Trophoblast cell (in vitro differentiated cells and primary cell): ENCODE data around the gene PGAM2.

Experiments
- DNase-seq, 2 donors: peaks; one replicate each; pipeline ENCODE4 v3.0.0-alpha.2; 2016
- H2AFZ ChIP-seq: 2 replicates; pipeline ENCODE4 v1.6.1; 2013; ENCODE audit warnings: low read length, moderate library complexity, mild to moderate bottlenecking; ENCODE audit not compliant: insufficient read depth, poor library complexity
- H2AK5ac ChIP-seq: 2 replicates; pipeline ENCODE4 v1.6.1; 2013; ENCODE audit warnings: mild to moderate bottlenecking, low read length
- H2BK120ac ChIP-seq: 2 replicates; pipeline ENCODE4 v1.6.1; 2013; ENCODE audit warnings: low read length, mild to moderate bottlenecking, moderate library complexity; ENCODE audit not compliant: insufficient read depth, poor library complexity
- H2BK12ac ChIP-seq: 2 replicates; pipeline ENCODE4 v1.6.1; 2013; ENCODE audit warnings: mild to moderate bottlenecking, low read length, moderate library complexity
- H2BK5ac ChIP-seq: 2 replicates; pipeline ENCODE4 v1.6.1; 2013; ENCODE audit warnings: low read length, low read depth, moderate library complexity, mild to moderate bottlenecking; ENCODE audit not compliant: poor library complexity
- H3K14ac ChIP-seq: 2 replicates; pipeline ENCODE4 v1.6.1; 2013; ENCODE audit warnings: mild to moderate bottlenecking, low read length
- H3K18ac ChIP-seq: 2 replicates; pipeline ENCODE4 v1.6.1; 2013; ENCODE audit warnings: mild to moderate bottlenecking, low read length
- H3K23ac ChIP-seq: 2 replicates; pipeline ENCODE4 v1.6.1; 2013; ENCODE audit warnings: low read length
- H3K27ac ChIP-seq: 2 replicates; pipeline ENCODE4 v1.5.1; 2013; ENCODE audit warnings: low read depth, mild to moderate bottlenecking, inconsistent platforms, low read length, moderate library complexity
- H3K27me3 ChIP-seq: 2 replicates; pipeline ENCODE4 v1.6.1; 2013; ENCODE audit warnings: inconsistent platforms, mild to moderate bottlenecking, low read length, moderate library complexity; ENCODE audit not compliant: insufficient read depth
- H3K36me3 ChIP-seq, 2 experiments: 1 replicate in 1 of 2; 2 replicates in 1 of 2; pipeline ENCODE4 v1.6.1; 2013; ENCODE audit warnings: low read length in 2 of 2, mild to moderate bottlenecking in 2 of 2, moderate library complexity in 1 of 2; ENCODE audit not compliant: insufficient read depth in 2 of 2, control insufficient read depth in 1 of 2
- H3K4ac ChIP-seq: 2 replicates; pipeline ENCODE4 v1.6.1; 2013; ENCODE audit warnings: low read depth, mild to moderate bottlenecking, low read length, moderate library complexity
- H3K4me1 ChIP-seq, 2 experiments: 1 replicate in 1 of 2; 2 replicates in 1 of 2; pipeline ENCODE4 v1.6.1; 2013; ENCODE audit warnings: low read length in 2 of 2, mild to moderate bottlenecking in 2 of 2, moderate library complexity in 1 of 2; ENCODE audit not compliant: insufficient read depth in 2 of 2, control insufficient read depth in 1 of 2
- H3K4me2 ChIP-seq: 2 replicates; pipeline ENCODE4 v1.6.1; 2013; ENCODE audit warnings: inconsistent platforms, mild to moderate bottlenecking, low read length, moderate library complexity
- H3K4me3 ChIP-seq: 2 replicates; pipeline ENCODE4 v1.5.1; 2013; ENCODE audit warnings: mild to moderate bottlenecking, low read depth, low read length, inconsistent platforms
- H3K79me1 ChIP-seq: one replicate; pipeline ENCODE4 v1.6.1; 2013; ENCODE audit warnings: low read length
- H3K79me2 ChIP-seq: 2 replicates; pipeline ENCODE4 v1.6.1; 2013; ENCODE audit warnings: low read length, mild to moderate bottlenecking; ENCODE audit not compliant: control insufficient read depth, insufficient read depth, poor library complexity
- H3K9ac ChIP-seq: 2 replicates; pipeline ENCODE4 v1.6.1; 2013; ENCODE audit warnings: mild to moderate bottlenecking, low read length
- H3K9me3 ChIP-seq: 2 replicates; pipeline ENCODE4 v1.6.1; 2013; ENCODE audit warnings: low read depth, mild to moderate bottlenecking, control low read depth, inconsistent platforms, low read length; ENCODE audit not compliant: insufficient read depth
- H4K12ac ChIP-seq: 2 replicates; pipeline ENCODE4 v1.6.1; 2013; ENCODE audit warnings: low read depth, mild to moderate bottlenecking, low read length, moderate library complexity
- H4K8ac ChIP-seq: 2 replicates; pipeline ENCODE4 v1.6.1; 2013; ENCODE audit warnings: low read depth, mild to moderate bottlenecking, low read length, moderate library complexity
- H4K91ac ChIP-seq: one replicate; pipeline ENCODE4 v1.6.1; 2013; ENCODE audit warnings: low read depth, mild to moderate bottlenecking, low read length, moderate library complexity
- WGBS: extraction: QIAGEN DNeasy Blood & Tissue Kit; methylation state at CpG from one replicate; pipeline ENCODE4 v1.1.7; 2013; ENCODE audit warnings: missing lambda C conversion rate; ENCODE audit not compliant: insufficient read length, insufficient coverage; ENCODE audit errors: extremely low coverage; 5-methylcytosine and 5-hydroxymethylcytosine counted together

Gene PGAM2

DNA sequence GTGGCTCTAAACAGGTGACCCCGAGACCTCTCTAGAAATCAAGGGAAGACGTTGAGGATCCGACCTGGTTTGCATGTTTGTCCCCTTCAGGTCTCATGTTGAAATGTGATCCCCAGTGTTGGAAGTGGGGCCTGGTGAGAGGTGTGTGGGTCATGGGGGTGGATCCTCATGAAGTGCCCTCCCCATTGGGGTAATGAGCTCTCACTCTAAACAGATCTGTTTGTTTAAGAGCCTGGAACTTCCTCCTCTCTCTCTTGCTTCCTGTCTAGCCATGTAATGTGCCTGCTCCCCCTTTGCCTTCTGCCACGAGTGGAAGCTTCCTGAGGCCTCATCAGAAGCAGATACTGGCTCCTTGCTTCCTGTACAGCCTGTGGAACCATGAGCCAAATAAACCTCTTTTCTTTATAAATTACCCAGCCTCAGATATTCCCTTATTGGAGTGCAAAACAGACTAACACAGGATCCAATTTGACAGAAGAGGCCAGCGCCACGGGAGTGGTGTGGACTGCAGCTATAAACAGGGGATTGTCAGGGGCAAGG lies 27.8 kb upstream of the PGAM2 start:
- Histone ChIP-seq H3K27me3 (no peaks in the 10 kb centered on the region), H3K9me3 (no peaks in the 10 kb centered on the region), H3K27ac (no peak overlapping the region), H3K23ac (no peak overlapping the region), H2BK5ac (no peak overlapping the region), H2BK120ac (no peak overlapping the region), H4K91ac (no peak overlapping the region), H2AK5ac (no peak overlapping the region), H3K14ac (no peak overlapping the region), H3K18ac (no peak overlapping the region), H3K4ac (no peak overlapping the region), H2AFZ (no peak overlapping the region), H3K4me3 (no peak overlapping the region), H3K36me3 (no peaks in the 10 kb centered on the region), H3K4me2 (no peak overlapping the region), H3K79me2 (no peaks in the 10 kb centered on the region), H3K79me1 (no peaks in the 10 kb centered on the region), H4K12ac (no peak overlapping the region), H2BK12ac (no peak overlapping the region), H3K4me1 (no peaks in the 10 kb centered on the region), H4K8ac (no peak overlapping the region), H3K9ac (no peak overlapping the region)
- no CpG with 5 or more reads among the region's 6 CpGs for WGBS
- no peak for DNase-seq

DNA sequence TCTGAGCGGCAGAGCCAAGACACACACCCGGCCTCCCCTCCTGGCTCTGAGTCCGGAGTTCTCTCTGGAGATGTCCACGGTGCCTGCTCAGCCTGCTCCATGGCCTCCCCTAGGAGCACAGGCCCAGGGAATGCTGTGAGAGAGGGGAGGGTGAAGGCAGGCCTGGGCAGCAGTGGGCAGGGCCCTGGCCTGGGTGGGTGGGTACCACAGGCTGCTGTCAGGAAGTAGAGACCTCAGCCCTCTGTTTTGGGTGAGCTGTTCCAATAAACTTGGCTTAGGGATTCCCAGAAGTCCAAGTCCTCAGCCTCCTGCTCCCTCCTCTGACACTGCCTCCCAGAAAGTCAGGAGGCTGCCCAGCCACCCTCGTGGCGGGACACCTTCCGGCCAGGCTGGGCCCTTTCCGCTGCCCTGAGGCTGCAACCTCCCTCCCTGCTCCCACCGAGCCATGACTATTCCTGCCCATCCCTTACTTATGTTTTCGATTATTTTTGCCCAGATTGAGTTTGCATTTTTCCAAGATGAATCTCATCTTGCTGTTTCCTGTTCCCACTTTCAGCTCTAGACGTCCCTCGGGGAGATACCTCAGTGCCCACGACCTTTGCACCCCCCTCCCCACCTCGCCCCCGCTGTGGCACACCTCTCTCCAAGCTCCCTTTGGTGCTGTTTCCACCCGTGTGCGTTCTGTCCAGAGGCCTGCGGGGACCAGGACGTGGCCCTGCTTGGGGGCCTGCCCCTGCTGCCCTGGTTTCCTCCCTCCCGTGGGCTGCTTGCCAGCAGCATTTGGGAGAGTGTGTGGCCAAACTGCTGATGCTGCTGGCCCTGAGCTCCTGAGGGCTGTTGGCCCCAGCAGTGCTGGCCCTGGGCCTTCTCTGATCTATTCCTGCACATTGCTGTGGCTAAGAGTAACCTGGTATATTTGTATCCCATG lies 22.8 kb upstream of the PGAM2 start:
- H4K8ac ChIP-seq, result no peak overlapping the region
- H3K9me3 ChIP-seq, result no peaks in the 10 kb centered on the region
- no peak overlapping the region for H3K9ac ChIP-seq
- no peak for DNase-seq
- H2BK12ac ChIP-seq, result no peak overlapping the region
- H3K4me1 ChIP-seq, result no peaks in the 10 kb centered on the region
- no peak overlapping the region for H2BK5ac ChIP-seq
- H3K27ac ChIP-seq, result no peak overlapping the region
- H3K23ac ChIP-seq, result no peak overlapping the region
- no peaks in the 10 kb centered on the region for H3K79me2 ChIP-seq
- H3K4me3 ChIP-seq, result no peak overlapping the region
- H2AK5ac ChIP-seq, result no peak overlapping the region
- no peak overlapping the region for H2BK120ac ChIP-seq
- no peak overlapping the region for H3K4ac ChIP-seq
- no peak overlapping the region for H4K12ac ChIP-seq
- H3K36me3 ChIP-seq, result no peaks in the 10 kb centered on the region
- no peaks in the 10 kb centered on the region for H3K27me3 ChIP-seq
- no peaks in the 10 kb centered on the region for H3K79me1 ChIP-seq
- no peak overlapping the region for H4K91ac ChIP-seq
- H2AFZ ChIP-seq, result no peak overlapping the region
- H3K18ac ChIP-seq, result no peak overlapping the region
- no peak overlapping the region for H3K4me2 ChIP-seq
- no peak overlapping the region for H3K14ac ChIP-seq
- no CpG with 5 or more reads among the region's 20 CpGs for WGBS

DNA sequence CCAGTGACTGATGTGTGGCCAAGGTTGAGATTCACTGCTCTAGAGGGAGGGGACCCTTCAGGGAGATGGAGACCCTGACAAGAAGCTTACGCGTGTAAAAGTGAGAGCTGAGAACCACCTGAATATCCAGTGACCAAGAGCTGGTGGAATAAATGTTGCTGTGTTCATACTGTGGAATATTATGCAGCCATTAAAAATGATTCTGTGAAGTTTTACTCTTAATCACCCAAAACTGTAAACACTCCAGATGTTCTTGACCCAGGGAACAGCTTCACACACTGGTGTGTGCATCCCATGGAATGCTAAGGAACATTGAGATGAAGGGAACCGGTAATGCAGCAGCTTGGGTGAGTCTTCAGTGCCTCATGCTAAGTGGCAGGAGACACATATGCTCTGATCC lies 21.3 kb upstream of the PGAM2 start:
- no peak overlapping the region for H4K12ac ChIP-seq

DNA sequence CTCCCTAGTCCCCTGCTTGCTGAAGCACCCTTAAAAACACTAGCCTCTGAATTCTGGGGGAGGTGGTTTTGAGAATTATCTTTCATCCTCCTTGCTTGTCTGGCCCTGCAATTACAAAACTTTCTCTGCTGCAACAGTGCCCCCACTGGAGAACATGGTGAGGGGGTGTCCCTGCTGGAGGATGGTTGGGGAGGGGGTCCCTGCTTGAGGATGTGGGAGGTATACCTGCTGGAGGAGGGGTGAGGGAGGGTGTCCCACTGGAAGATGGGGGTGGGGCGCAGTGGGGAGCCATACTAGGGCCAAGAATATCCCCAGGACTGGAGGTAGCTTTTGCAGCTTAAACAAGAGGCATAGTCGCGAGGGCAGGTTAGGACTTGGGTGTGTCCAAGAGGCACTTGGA lies 20.2 kb upstream of the PGAM2 start:
- Histone ChIP-seq H2BK120ac (no peak overlapping the region), H3K4me1 (no peaks in the 10 kb centered on the region), H3K79me2 (peaks cover 3% of the 10 kb centered on the region), H2AK5ac (no peak overlapping the region), H3K23ac (no peak overlapping the region), H4K12ac (no peak overlapping the region), H3K27ac (no peak overlapping the region), H2AFZ (no peak overlapping the region), H3K9me3 (no peaks in the 10 kb centered on the region), H3K36me3 (peaks cover 3% of the 10 kb centered on the region in 2 experiments), H2BK12ac (no peak overlapping the region), H3K18ac (no peak overlapping the region), H2BK5ac (no peak overlapping the region), H3K9ac (no peak overlapping the region), H3K4me2 (no peak overlapping the region), H4K8ac (no peak overlapping the region), H3K14ac (no peak overlapping the region), H3K79me1 (peaks cover 7% of the 10 kb centered on the region), H3K27me3 (no peaks in the 10 kb centered on the region), H4K91ac (no peak overlapping the region), H3K4ac (no peak overlapping the region), H3K4me3 (no peak overlapping the region)
- WGBS, result no CpG with 5 or more reads among the region's 3 CpGs
- no peak for DNase-seq

More for the DNA sequence above, 21.3 kb upstream of the PGAM2 start:
- Histone ChIP-seq H2BK5ac (no peak overlapping the region), H4K91ac (no peak overlapping the region), H3K14ac (no peak overlapping the region), H2BK12ac (no peak overlapping the region), H3K27me3 (no peaks in the 10 kb centered on the region), H2BK120ac (no peak overlapping the region), H3K4me1 (no peaks in the 10 kb centered on the region), H2AFZ (no peak overlapping the region), H3K9ac (no peak overlapping the region), H3K4me2 (no peak overlapping the region), H3K36me3 (no peaks in the 10 kb centered on the region), H3K79me1 (peaks cover 7% of the 10 kb centered on the region), H3K18ac (no peak overlapping the region), H3K4ac (no peak overlapping the region), H2AK5ac (no peak overlapping the region), H3K27ac (no peak overlapping the region), H3K23ac (no peak overlapping the region), H4K8ac (no peak overlapping the region), H3K4me3 (no peak overlapping the region), H3K79me2 (peaks cover 3% of the 10 kb centered on the region), H3K9me3 (no peaks in the 10 kb centered on the region)
- no CpG with 5 or more reads among the region's 3 CpGs for WGBS
- no peak for DNase-seq
